ENCODE data around the gene CCDC68.

CCDC68 gene

GRCh38 chr18:54926593-54927325 is 32.5 kb downstream of the CCDC68 start:
- H3K27ac ChIP-seq (ENCODE audit: low read depth in 2 of 2, low read length in 2 of 2), result no peak overlapping the region

GRCh38 chr18:54924948-54925347 is 34.3 kb downstream of the CCDC68 start:
- Histone ChIP-seq H3K9ac (ENCODE audit: low read depth in 1 of 2, low read length in 2 of 2) (no peak overlapping the region), H3K4me1 (ENCODE audit: control insufficient read depth in 2 of 2, insufficient read depth in 2 of 2, low read length in 2 of 2) (no peaks in the 10 kb centered on the region)

More at GRCh38 chr18:54926593-54927325, 32.5 kb downstream of the CCDC68 start:
- Histone ChIP-seq H3K36me3 (ENCODE audit: control insufficient read depth in 2 of 2, insufficient read depth in 2 of 2, low read length in 2 of 2) (peaks cover 13 to 23% of the 10 kb centered on the region in 2 donors), H3K4me1 (ENCODE audit: control insufficient read depth in 2 of 2, insufficient read depth in 2 of 2, low read length in 2 of 2) (no peaks in the 10 kb centered on the region), H3K9ac (ENCODE audit: low read depth in 1 of 2, low read length in 2 of 2) (no peak overlapping the region), H3K9me3 (ENCODE audit: control insufficient read depth in 2 of 2, low read length in 2 of 2) (no peaks in the 10 kb centered on the region), H3K4me3 (ENCODE audit: low read length in 2 of 2) (no peak overlapping the region), H3K27me3 (ENCODE audit: control insufficient read depth in 2 of 2, insufficient read depth in 2 of 2, low read length in 2 of 2) (no peaks in the 10 kb centered on the region)

DNA sequence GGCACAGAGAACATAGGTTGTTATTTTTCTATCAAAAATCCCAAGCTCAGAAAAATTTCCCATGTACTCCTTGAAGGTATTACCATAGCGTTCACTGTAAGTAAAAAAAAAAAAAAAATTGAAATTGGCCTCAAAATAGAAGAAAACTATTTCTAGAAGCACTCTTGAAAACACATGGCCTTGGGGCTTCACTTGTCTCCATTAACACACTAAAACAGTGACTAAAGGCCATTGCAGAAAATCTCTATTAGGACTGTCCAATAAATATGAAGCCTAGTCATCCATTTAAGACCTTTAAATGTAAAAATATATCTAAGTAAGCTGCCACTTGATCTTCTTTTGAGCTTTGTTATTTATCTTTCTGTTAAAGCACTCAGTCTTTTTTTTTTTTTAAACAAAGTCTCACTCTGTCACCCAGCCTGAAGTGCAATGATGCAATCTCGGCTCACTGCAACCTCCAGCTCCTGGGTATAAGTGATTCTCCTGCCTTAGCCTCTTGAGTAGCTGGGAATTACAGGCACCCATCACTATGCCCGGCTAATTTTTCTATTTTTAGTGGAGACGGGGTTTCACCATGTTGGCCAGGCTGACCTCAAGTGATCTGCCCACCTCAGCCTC is 35.8 kb downstream of the CCDC68 start:
- Histone ChIP-seq H3K4me3 (ENCODE audit: low read length in 2 of 2) (no peak overlapping the region), H3K27ac (ENCODE audit: low read depth in 2 of 2, low read length in 2 of 2) (no peak overlapping the region), H3K9ac (ENCODE audit: low read depth in 1 of 2, low read length in 2 of 2) (no peak overlapping the region), H3K4me1 (ENCODE audit: control insufficient read depth in 2 of 2, insufficient read depth in 2 of 2, low read length in 2 of 2) (no peaks in the 10 kb centered on the region), H3K9me3 (ENCODE audit: control insufficient read depth in 2 of 2, low read length in 2 of 2) (no peaks in the 10 kb centered on the region), H3K27me3 (ENCODE audit: control insufficient read depth in 2 of 2, insufficient read depth in 2 of 2, low read length in 2 of 2) (no peaks in the 10 kb centered on the region), H3K36me3 (ENCODE audit: control insufficient read depth in 2 of 2, insufficient read depth in 2 of 2, low read length in 2 of 2) (peaks cover 13 to 25% of the 10 kb centered on the region in 2 donors)

More at GRCh38 chr18:54924948-54925347, 34.3 kb downstream of the CCDC68 start:
- H3K4me3 ChIP-seq (ENCODE audit: low read length in 2 of 2), result no peak overlapping the region
- H3K27me3 ChIP-seq (ENCODE audit: control insufficient read depth in 2 of 2, insufficient read depth in 2 of 2, low read length in 2 of 2), result no peaks in the 10 kb centered on the region
- H3K9me3 ChIP-seq (ENCODE audit: control insufficient read depth in 2 of 2, low read length in 2 of 2), result no peaks in the 10 kb centered on the region
- H3K36me3 ChIP-seq (ENCODE audit: control insufficient read depth in 2 of 2, insufficient read depth in 2 of 2, low read length in 2 of 2), result peaks cover 16 to 31% of the 10 kb centered on the region in 2 donors
- H3K27ac ChIP-seq (ENCODE audit: low read depth in 2 of 2, low read length in 2 of 2), result no peak overlapping the region

- H3K9me3 ChIP-seq (ENCODE audit: control insufficient read depth in 2 of 2, low read length in 2 of 2), result no peaks in the 10 kb centered on the region
- no peaks in the 10 kb centered on the region for H3K4me1 ChIP-seq (ENCODE audit: control insufficient read depth in 2 of 2, insufficient read depth in 2 of 2, low read length in 2 of 2)
- no peak overlapping the region for H3K4me3 ChIP-seq (ENCODE audit: low read length in 2 of 2)
- H3K36me3 ChIP-seq (ENCODE audit: control insufficient read depth in 2 of 2, insufficient read depth in 2 of 2, low read length in 2 of 2), result peaks cover 18 to 24% of the 10 kb centered on the region in 2 donors
- no peaks in the 10 kb centered on the region for H3K27me3 ChIP-seq (ENCODE audit: control insufficient read depth in 2 of 2, insufficient read depth in 2 of 2, low read length in 2 of 2)
- H3K27ac ChIP-seq (ENCODE audit: low read depth in 2 of 2, low read length in 2 of 2), result no peak overlapping the region
- no peak overlapping the region for H3K9ac ChIP-seq (ENCODE audit: low read depth in 1 of 2, low read length in 2 of 2)
Measured at GRCh38 chr18:54919412-54919811, 39.8 kb downstream of the CCDC68 start.

GRCh38 chr18:54918060-54918459 is 41.2 kb downstream of the CCDC68 start:
- H3K9ac ChIP-seq (ENCODE audit: low read depth in 1 of 2, low read length in 2 of 2), result no peak overlapping the region
- H3K4me1 ChIP-seq (ENCODE audit: control insufficient read depth in 2 of 2, insufficient read depth in 2 of 2, low read length in 2 of 2), result no peaks in the 10 kb centered on the region
- no peaks in the 10 kb centered on the region for H3K9me3 ChIP-seq (ENCODE audit: control insufficient read depth in 2 of 2, low read length in 2 of 2)
- no peaks in the 10 kb centered on the region for H3K27me3 ChIP-seq (ENCODE audit: control insufficient read depth in 2 of 2, insufficient read depth in 2 of 2, low read length in 2 of 2)
- no peak overlapping the region for H3K4me3 ChIP-seq (ENCODE audit: low read length in 2 of 2)
- no peak overlapping the region for H3K27ac ChIP-seq (ENCODE audit: low read depth in 2 of 2, low read length in 2 of 2)
- peaks cover 18 to 23% of the 10 kb centered on the region in 2 donors for H3K36me3 ChIP-seq (ENCODE audit: control insufficient read depth in 2 of 2, insufficient read depth in 2 of 2, low read length in 2 of 2)

GRCh38 chr18:54916507-54916906 is 42.8 kb downstream of the CCDC68 start:
- Histone ChIP-seq H3K27ac (ENCODE audit: low read depth in 2 of 2, low read length in 2 of 2) (no peak overlapping the region), H3K9ac (ENCODE audit: low read depth in 1 of 2, low read length in 2 of 2) (no peak overlapping the region), H3K4me1 (ENCODE audit: control insufficient read depth in 2 of 2, insufficient read depth in 2 of 2, low read length in 2 of 2) (no peaks in the 10 kb centered on the region), H3K27me3 (ENCODE audit: control insufficient read depth in 2 of 2, insufficient read depth in 2 of 2, low read length in 2 of 2) (no peaks in the 10 kb centered on the region), H3K4me3 (ENCODE audit: low read length in 2 of 2) (no peak overlapping the region), H3K9me3 (ENCODE audit: control insufficient read depth in 2 of 2, low read length in 2 of 2) (no peaks in the 10 kb centered on the region), H3K36me3 (ENCODE audit: control insufficient read depth in 2 of 2, insufficient read depth in 2 of 2, low read length in 2 of 2) (peaks cover 21 to 22% of the 10 kb centered on the region in 2 donors)

DNA sequence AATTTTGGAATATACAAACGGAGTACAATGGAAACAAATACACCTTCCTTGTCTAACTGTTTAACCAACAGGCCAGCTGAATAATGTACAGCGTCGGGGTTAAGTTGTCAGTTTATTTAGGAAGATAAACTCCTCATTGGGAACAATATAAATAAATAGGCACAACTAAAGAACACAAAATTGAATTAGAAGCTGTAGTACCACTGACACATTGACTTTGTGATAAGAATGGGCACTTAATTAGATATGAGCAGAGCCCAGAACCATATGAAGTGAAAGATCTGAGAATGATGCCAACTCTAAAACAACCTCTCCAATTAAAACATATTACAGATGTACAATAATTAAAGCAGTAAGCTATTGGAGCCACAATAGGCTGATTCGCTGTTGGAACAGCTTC is 44.4 kb downstream of the CCDC68 start:
- Histone ChIP-seq H3K36me3 (ENCODE audit: control insufficient read depth in 2 of 2, insufficient read depth in 2 of 2, low read length in 2 of 2) (peaks cover 16 to 21% of the 10 kb centered on the region in 2 donors), H3K27me3 (ENCODE audit: control insufficient read depth in 2 of 2, insufficient read depth in 2 of 2, low read length in 2 of 2) (no peaks in the 10 kb centered on the region), H3K4me3 (ENCODE audit: low read length in 2 of 2) (no peak overlapping the region), H3K27ac (ENCODE audit: low read depth in 2 of 2, low read length in 2 of 2) (no peak overlapping the region), H3K9me3 (ENCODE audit: control insufficient read depth in 2 of 2, low read length in 2 of 2) (no peaks in the 10 kb centered on the region), H3K4me1 (ENCODE audit: control insufficient read depth in 2 of 2, insufficient read depth in 2 of 2, low read length in 2 of 2) (no peaks in the 10 kb centered on the region), H3K9ac (ENCODE audit: low read depth in 1 of 2, low read length in 2 of 2) (no peak overlapping the region)

GRCh38 chr18:54911551-54911950 is 47.7 kb downstream of the CCDC68 start:
- H3K9ac ChIP-seq (ENCODE audit: low read depth in 1 of 2, low read length in 2 of 2), result no peak overlapping the region
- H3K27ac ChIP-seq (ENCODE audit: low read depth in 2 of 2, low read length in 2 of 2), result no peak overlapping the region
- H3K36me3 ChIP-seq (ENCODE audit: control insufficient read depth in 2 of 2, insufficient read depth in 2 of 2, low read length in 2 of 2), result peaks cover 3 to 16% of the 10 kb centered on the region in 2 donors
- H3K4me1 ChIP-seq (ENCODE audit: control insufficient read depth in 2 of 2, insufficient read depth in 2 of 2, low read length in 2 of 2), result no peaks in the 10 kb centered on the region
- no peaks in the 10 kb centered on the region for H3K9me3 ChIP-seq (ENCODE audit: control insufficient read depth in 2 of 2, low read length in 2 of 2)
- no peaks in the 10 kb centered on the region for H3K27me3 ChIP-seq (ENCODE audit: control insufficient read depth in 2 of 2, insufficient read depth in 2 of 2, low read length in 2 of 2)
- H3K4me3 ChIP-seq (ENCODE audit: low read length in 2 of 2), result no peak overlapping the region

- no peak overlapping the region for H3K27ac ChIP-seq (ENCODE audit: low read depth in 2 of 2, low read length in 2 of 2)
- no peaks in the 10 kb centered on the region for H3K27me3 ChIP-seq (ENCODE audit: control insufficient read depth in 2 of 2, insufficient read depth in 2 of 2, low read length in 2 of 2)
- H3K9ac ChIP-seq (ENCODE audit: low read depth in 1 of 2, low read length in 2 of 2), result no peak overlapping the region
- H3K4me3 ChIP-seq (ENCODE audit: low read length in 2 of 2), result no peak overlapping the region
- H3K36me3 ChIP-seq (ENCODE audit: control insufficient read depth in 2 of 2, insufficient read depth in 2 of 2, low read length in 2 of 2), result peaks cover 3 to 17% of the 10 kb centered on the region in 2 donors
- no peaks in the 10 kb centered on the region for H3K9me3 ChIP-seq (ENCODE audit: control insufficient read depth in 2 of 2, low read length in 2 of 2)
- H3K4me1 ChIP-seq (ENCODE audit: control insufficient read depth in 2 of 2, insufficient read depth in 2 of 2, low read length in 2 of 2), result no peaks in the 10 kb centered on the region
Measured at GRCh38 chr18:54910161-54910919, 48.9 kb downstream of the CCDC68 start.

DNA sequence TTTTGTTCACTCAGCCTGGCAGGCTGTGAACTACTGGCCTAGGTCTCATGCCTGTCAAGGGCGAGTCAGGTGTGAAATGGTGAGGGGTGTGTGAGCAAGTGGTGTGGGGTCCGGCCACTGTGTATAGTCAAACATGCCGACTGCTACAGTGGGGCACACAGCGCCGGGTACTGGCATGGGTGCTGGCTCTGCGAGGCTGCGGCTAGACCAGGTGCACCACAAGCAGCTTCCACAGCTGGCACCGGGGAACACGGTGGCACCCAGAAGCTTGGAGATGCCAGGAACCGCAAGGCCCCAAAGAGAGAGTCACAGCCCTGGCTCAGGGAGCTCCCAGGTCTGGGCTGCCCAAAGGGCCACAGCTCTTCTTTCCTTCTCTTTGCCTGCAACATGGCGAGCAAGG is 49.7 kb downstream of the CCDC68 start:
- no peak overlapping the region for H3K9ac ChIP-seq (ENCODE audit: low read depth in 1 of 2, low read length in 2 of 2)
- H3K4me1 ChIP-seq (ENCODE audit: control insufficient read depth in 2 of 2, insufficient read depth in 2 of 2, low read length in 2 of 2), result no peaks in the 10 kb centered on the region
- no peak overlapping the region for H3K4me3 ChIP-seq (ENCODE audit: low read length in 2 of 2)
- H3K27ac ChIP-seq (ENCODE audit: low read depth in 2 of 2, low read length in 2 of 2), result no peak overlapping the region
- H3K27me3 ChIP-seq (ENCODE audit: control insufficient read depth in 2 of 2, insufficient read depth in 2 of 2, low read length in 2 of 2), result no peaks in the 10 kb centered on the region
- no peaks in the 10 kb centered on the region for H3K9me3 ChIP-seq (ENCODE audit: control insufficient read depth in 2 of 2, low read length in 2 of 2)
- peaks cover 3 to 14% of the 10 kb centered on the region in 2 donors for H3K36me3 ChIP-seq (ENCODE audit: control insufficient read depth in 2 of 2, insufficient read depth in 2 of 2, low read length in 2 of 2)
